Natural killer cell (primary cell): ENCODE data around the gene JAML. TPM values are rescaled to one million over a fixed set of nuclear protein-coding genes. Genes with fewer than 3 reads are reported as not detected.
A peak's percentile ranks its signal among the peaks of the same experiment; 100 is the strongest.

Source experiments
- ATAC-seq, 3 donors: fragments of 150-1000 bp in 2 of 3; fragments of 200-7000 bp in 1 of 3; cut with Tn5 transposase; 1 replicate in 1 of 3; 2 replicates in 2 of 3; pipeline ENCODE4 v1.10.0; 2021; ENCODE audit warnings: mild to moderate bottlenecking in 2 of 3, moderate library complexity in 2 of 3
- DNase-seq, 2 donors: peaks; one replicate each; pipeline versions ENCODE4 v3.0.0 to v3.0.0-alpha.2; 2013 to 2021; ENCODE audit warnings: mixed read lengths in 1 of 2
- H3K27ac ChIP-seq: one replicate; pipeline ENCODE4 v1.5.1; 2013; ENCODE audit warnings: mild to moderate bottlenecking, low read length
- H3K27me3 ChIP-seq: one replicate; pipeline ENCODE4 v1.6.1; 2013; ENCODE audit warnings: low read length; ENCODE audit not compliant: control insufficient read depth, insufficient read depth
- H3K36me3 ChIP-seq: one replicate; pipeline ENCODE4 v1.6.1; 2013; ENCODE audit warnings: low read length; ENCODE audit not compliant: control insufficient read depth, insufficient read depth
- H3K4me1 ChIP-seq: one replicate; pipeline ENCODE4 v1.6.1; 2013; ENCODE audit warnings: low read length; ENCODE audit not compliant: control insufficient read depth, insufficient read depth
- H3K4me3 ChIP-seq: one replicate; pipeline ENCODE4 v1.5.1; 2013; ENCODE audit warnings: low read length
- H3K9me3 ChIP-seq: one replicate; pipeline ENCODE4 v1.6.1; 2013; ENCODE audit warnings: low read length; ENCODE audit not compliant: control insufficient read depth, insufficient read depth
- H3K27ac Mint-ChIP-seq, 2 donors: one replicate each; pipeline ENCODE4 v1.8.0; 2022; ENCODE audit warnings: mild to moderate bottlenecking in 2 of 2, mixed read lengths in 2 of 2, moderate library complexity in 1 of 2
- H3K27me3 Mint-ChIP-seq, 2 donors: one replicate each; pipeline ENCODE4 v1.8.0; 2022; ENCODE audit warnings: low read depth in 2 of 2, mixed read lengths in 2 of 2
- H3K36me3 Mint-ChIP-seq: one replicate; pipeline ENCODE4 v1.8.0; 2022; ENCODE audit warnings: mixed read lengths
- H3K4me1 Mint-ChIP-seq, 2 donors: one replicate each; pipeline ENCODE4 v1.8.0; 2022; ENCODE audit warnings: mixed read lengths in 2 of 2
- H3K4me3 Mint-ChIP-seq: one replicate; pipeline ENCODE4 v1.8.0; 2022; ENCODE audit warnings: mild to moderate bottlenecking, moderate library complexity, mixed read lengths
- H3K9me3 Mint-ChIP-seq, 2 donors: one replicate each; pipeline ENCODE4 v1.8.0; 2022; ENCODE audit warnings: mixed read lengths in 2 of 2
- WGBS: methylation state at CpG from one replicate; pipeline ENCODE4 v1.1.7; 2013; ENCODE audit warnings: missing lambda C conversion rate; ENCODE audit not compliant: insufficient coverage; 5-methylcytosine and 5-hydroxymethylcytosine counted together
- intact Hi-C: fragments of 100-400 bp; cut with micrococcal nuclease; formaldehyde crosslinking; loops from one replicate; pipeline ENCODE4 v1.14.2; 2022
- total RNA-seq, 4 donors: library from RNA; stranded (reverse); fragments of 120-200 nt in 1 of 4; gene quantifications; one replicate each; pipeline versions ENCODE4 v1.2.3 to v1.2.4, GENCODE V29; 2013 to 2022
- TF ChIP-seq, protein P1 (sequence below): fragments of 200-600 bp; IDR thresholded peaks from one replicate; pipeline ENCODE4 v1.8.0; 2022; ENCODE audit warnings: antibody characterized with exemption

Gene JAML
- total RNA-seq, 3 donors from 2014 or later (not counting 1 experiment from before 2014, with no cell fraction given): 7.1 to 27.8 (median 12.8) TPM

- Histone ChIP-seq H3K27ac (no peak overlapping the region), H3K4me3 (no peak overlapping the region), H3K9me3 (no peaks in the 10 kb centered on the region), H3K27me3 (peaks cover 5% of the 10 kb centered on the region), H3K4me1 (peaks cover 3% of the 10 kb centered on the region), H3K36me3 (no peaks in the 10 kb centered on the region)
- Mint-ChIP-seq H3K36me3 (no peaks in the 10 kb centered on the region), H3K9me3 (no peaks in the 10 kb centered on the region), H3K27ac (no peak overlapping the region), H3K4me1 (peaks cover 4 to 9% of the 10 kb centered on the region in 2 donors), H3K27me3 (peaks cover 28 to 33% of the 10 kb centered on the region in 2 donors), H3K4me3 (no peak overlapping the region)
- 84% methylated on average over 6 of the region's 6 CpGs for WGBS
- TF ChIP-seq, protein P1, sequence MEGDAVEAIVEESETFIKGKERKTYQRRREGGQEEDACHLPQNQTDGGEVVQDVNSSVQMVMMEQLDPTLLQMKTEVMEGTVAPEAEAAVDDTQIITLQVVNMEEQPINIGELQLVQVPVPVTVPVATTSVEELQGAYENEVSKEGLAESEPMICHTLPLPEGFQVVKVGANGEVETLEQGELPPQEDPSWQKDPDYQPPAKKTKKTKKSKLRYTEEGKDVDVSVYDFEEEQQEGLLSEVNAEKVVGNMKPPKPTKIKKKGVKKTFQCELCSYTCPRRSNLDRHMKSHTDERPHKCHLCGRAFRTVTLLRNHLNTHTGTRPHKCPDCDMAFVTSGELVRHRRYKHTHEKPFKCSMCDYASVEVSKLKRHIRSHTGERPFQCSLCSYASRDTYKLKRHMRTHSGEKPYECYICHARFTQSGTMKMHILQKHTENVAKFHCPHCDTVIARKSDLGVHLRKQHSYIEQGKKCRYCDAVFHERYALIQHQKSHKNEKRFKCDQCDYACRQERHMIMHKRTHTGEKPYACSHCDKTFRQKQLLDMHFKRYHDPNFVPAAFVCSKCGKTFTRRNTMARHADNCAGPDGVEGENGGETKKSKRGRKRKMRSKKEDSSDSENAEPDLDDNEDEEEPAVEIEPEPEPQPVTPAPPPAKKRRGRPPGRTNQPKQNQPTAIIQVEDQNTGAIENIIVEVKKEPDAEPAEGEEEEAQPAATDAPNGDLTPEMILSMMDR: no peak
- ATAC-seq (no peak), DNase-seq (no peak)
- intact Hi-C loops: no loop called here
Measured at GRCh38 chr11:118161786-118162185, 63.0 kb downstream of the JAML start.

DNA sequence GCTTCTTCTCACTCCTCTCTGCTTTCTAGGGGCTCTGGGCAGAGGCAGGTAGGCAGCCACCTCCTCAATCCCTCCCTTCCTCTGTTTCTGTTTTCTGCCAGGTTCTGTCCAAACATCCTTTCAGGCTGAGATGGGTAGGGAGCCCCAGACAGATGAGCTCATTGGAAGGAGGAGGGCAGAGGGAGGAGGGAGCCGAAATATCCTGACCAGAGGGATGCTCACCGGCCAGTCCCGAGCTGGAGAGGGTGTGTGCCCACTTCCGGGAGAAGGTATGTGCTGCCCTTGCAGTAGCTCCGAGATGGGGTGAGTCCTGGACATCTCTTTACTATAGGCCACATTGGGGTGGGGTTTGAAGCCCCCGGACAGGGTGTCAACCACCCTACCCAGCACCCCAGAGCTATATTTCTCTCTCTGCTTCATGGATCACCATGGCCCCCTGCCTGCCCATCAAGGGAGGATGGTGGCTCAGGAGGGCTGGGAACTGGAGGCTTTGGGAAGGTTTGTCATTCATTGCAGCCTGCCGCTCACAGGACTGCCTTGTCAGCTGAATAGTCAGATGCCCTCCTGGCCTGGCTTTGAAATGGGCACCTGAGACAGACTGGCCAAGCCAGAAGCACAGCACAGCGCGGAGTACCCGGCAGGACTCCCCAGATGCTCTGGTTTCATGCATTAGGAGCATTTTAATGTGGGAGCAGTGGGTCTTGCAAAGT lies 67.5 kb downstream of the JAML start:
- WGBS: 69% methylated on average over 9 of the region's 10 CpGs
- peaks cover 53 to 60% of the 10 kb centered on the region in 2 donors for H3K27me3 Mint-ChIP-seq

DNA sequence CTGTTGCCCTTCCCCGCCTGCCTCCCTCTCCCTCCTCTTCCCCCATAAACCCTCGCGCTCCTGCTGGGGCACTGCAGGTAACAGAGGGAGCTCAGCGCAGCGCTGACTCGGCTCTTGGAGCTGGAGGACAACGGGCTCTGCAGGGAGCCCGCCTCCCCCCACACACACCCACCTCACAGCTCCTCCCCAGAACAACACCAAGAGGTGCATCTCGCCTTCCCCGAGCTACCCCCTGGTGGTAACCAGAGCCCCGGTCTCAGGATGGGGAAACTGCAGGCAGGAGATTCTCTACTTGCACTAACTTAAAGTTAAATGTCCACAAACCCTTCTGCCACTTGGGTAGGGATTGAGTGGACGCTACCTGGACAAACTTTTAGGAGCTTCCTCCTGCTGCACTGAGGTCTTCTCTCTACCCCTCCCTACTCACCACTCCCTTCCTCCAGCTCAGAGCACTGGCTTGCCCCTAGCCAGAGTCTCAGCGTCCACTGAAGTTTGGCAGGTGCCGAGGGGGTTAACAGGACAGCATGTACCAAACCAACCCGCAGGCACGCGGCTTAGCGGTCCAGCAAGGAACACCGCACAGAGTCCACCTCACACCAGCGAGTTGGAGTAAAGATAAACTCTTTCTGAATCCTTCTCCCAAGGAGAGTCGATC lies 68.2 kb downstream of the JAML start:
- intact Hi-C loops: no loop called here
- Mint-ChIP-seq H3K4me1 (peaks cover 6 to 18% of the 10 kb centered on the region in 2 donors), H3K27ac (no peak overlapping the region), H3K27me3 (peaks cover 53 to 62% of the 10 kb centered on the region in 2 donors), H3K4me3 (no peak overlapping the region), H3K36me3 (no peaks in the 10 kb centered on the region), H3K9me3 (no peaks in the 10 kb centered on the region)
- Histone ChIP-seq H3K27me3 (peaks cover 30% of the 10 kb centered on the region), H3K4me1 (peaks cover 17% of the 10 kb centered on the region), H3K27ac (no peak overlapping the region), H3K9me3 (no peaks in the 10 kb centered on the region), H3K4me3 (no peak overlapping the region), H3K36me3 (no peaks in the 10 kb centered on the region)
- TF ChIP-seq, protein P1: no peak
- DNase-seq (peak in 1 of 2 donors; percentile 56), ATAC-seq (peak; percentile 63 to 93 (median 85))
- 13% methylated on average over 20 of the region's 21 CpGs for WGBS

More for the DNA sequence above, 67.5 kb downstream of the JAML start:
- DNase-seq (no peak), ATAC-seq (no peak)
- Histone ChIP-seq H3K36me3 (no peaks in the 10 kb centered on the region), H3K27me3 (peaks cover 24% of the 10 kb centered on the region), H3K27ac (no peak overlapping the region), H3K4me3 (no peak overlapping the region), H3K9me3 (no peaks in the 10 kb centered on the region), H3K4me1 (peaks cover 16% of the 10 kb centered on the region)
- no peaks in the 10 kb centered on the region for H3K36me3 Mint-ChIP-seq
- no peaks in the 10 kb centered on the region for H3K9me3 Mint-ChIP-seq
- peaks cover 6 to 18% of the 10 kb centered on the region in 2 donors for H3K4me1 Mint-ChIP-seq
- H3K4me3 Mint-ChIP-seq: no peak overlapping the region
- TF ChIP-seq, protein P1: no peak
- H3K27ac Mint-ChIP-seq: no peak overlapping the region
- intact Hi-C loops: no loop called here
